ENCODE data around the gene SNX4.

- TF ChIP-seq EZH2phosphoT487 (IDR thresholded peaks at IDR 0.05; ENCODE audit: low read length) (no peak), CTCF (IDR thresholded peaks at IDR 0.05; ENCODE audit: low read length) (no peak)
These were observed 116.2 kb downstream of the SNX4 start for GRCh38 chr3:125403789-125404188.

Measured in MM.1S (cell line).